ENCODE results near the gene FPGS. TPM values are rescaled to one million over a fixed set of nuclear protein-coding genes. Genes with fewer than 3 reads are reported as not detected.

The FPGS gene
- total RNA-seq, 2 donors from 2014 or later, result 117 TPM

- peaks cover 8% of the 10 kb centered on the region for H3K4me1 ChIP-seq (replicated peaks)
- H3K36me3 ChIP-seq, result peaks cover 2 to 11% of the 10 kb centered on the region in 2 donors
- intact Hi-C loops (cut with DNase I), result no loop called here
- H3K27me3 ChIP-seq (replicated peaks; ENCODE audit: insufficient read depth), result no peaks in the 10 kb centered on the region
- DNase-seq (ENCODE audit: low spot score), result no peak
- no peaks in the 10 kb centered on the region for H3K9me3 ChIP-seq
- WGBS, result 70% methylated on average over 20 of the region's 20 CpGs
- TF ChIP-seq CTCF (IDR thresholded peaks at IDR 0.05), result no peak
- no peak for TF ChIP-seq POLR2A (IDR thresholded peaks at IDR 0.05)
- TF ChIP-seq POLR2AphosphoS5 (IDR thresholded peaks at IDR 0.05), result no peak
- H3K27ac ChIP-seq, result no peak overlapping the region
- H3K4me3 ChIP-seq, result no peak overlapping the region
Observed at GRCh38 chr9:127783111-127784008, 19.3 kb upstream of the FPGS start.

GRCh38 chr9:127785023-127785932 lies 17.4 kb upstream of the FPGS start:
- Histone ChIP-seq H3K27me3 (replicated peaks; ENCODE audit: insufficient read depth) (no peaks in the 10 kb centered on the region), H3K27ac (peak overlapping the region; percentile 93 to 96), H3K4me3 (peak overlapping the region; percentile 95 to 96), H3K9me3 (no peaks in the 10 kb centered on the region), H3K4me1 (replicated peaks) (peaks cover 8% of the 10 kb centered on the region), H3K36me3 (peaks cover 13 to 25% of the 10 kb centered on the region in 2 donors)
- TF ChIP-seq POLR2A (IDR thresholded peaks at IDR 0.05) (no peak), POLR2AphosphoS5 (IDR thresholded peaks at IDR 0.05) (no peak), CTCF (IDR thresholded peaks at IDR 0.05) (peak; percentile 92 to 99 (median 96))
- under 1% methylated on average over 57 of the region's 123 CpGs for WGBS
- peak; percentile 82 for DNase-seq (ENCODE audit: low spot score)
- intact Hi-C loops (cut with DNase I), result loop anchor here (1.0 to 5.0 kb wide), 3 partner anchors 50 to 198 kb away; partner anchors contain the start of genes ST6GALNAC4 and TOR2A

GRCh38 chr9:127785933-127786772 lies 16.5 kb upstream of the FPGS start, which contains the start of gene CDK9:
TSS of gene CDK9 (plus strand) at chr9:127786034. CDS start at chr9:127786149, 115 bp downstream.
- Histone ChIP-seq H3K27me3 (replicated peaks; ENCODE audit: insufficient read depth) (no peaks in the 10 kb centered on the region), H3K4me1 (replicated peaks) (peaks cover 8% of the 10 kb centered on the region), H3K27ac (peak within 1 kb of the TSS; percentile 93 to 96), H3K4me3 (peak within 1 kb of the TSS; percentile 95 to 96), H3K9me3 (no peaks in the 10 kb centered on the region), H3K36me3 (peaks cover 16 to 25% of the 10 kb centered on the region in 2 donors)
- intact Hi-C loops (cut with DNase I), result loop anchor here (1.0 to 5.0 kb wide), 3 partner anchors 51 to 199 kb away; partner anchors contain the start of genes ST6GALNAC4 and TOR2A
- TF ChIP-seq CTCF (IDR thresholded peaks at IDR 0.05) (peak in 1 of 4 experiments; percentile 19), POLR2AphosphoS5 (IDR thresholded peaks at IDR 0.05) (peak; percentile 34), POLR2A (IDR thresholded peaks at IDR 0.05) (peak; percentile 82)
- WGBS, result under 1% methylated on average over 53 of the region's 75 CpGs
- DNase-seq (ENCODE audit: low spot score), result peak; percentile 89

GRCh38 chr9:127786773-127787104 lies 15.9 kb upstream of the FPGS start:
- H3K27me3 ChIP-seq (replicated peaks; ENCODE audit: insufficient read depth), result no peaks in the 10 kb centered on the region
- peaks cover 16 to 25% of the 10 kb centered on the region in 2 donors for H3K36me3 ChIP-seq
- DNase-seq (ENCODE audit: low spot score), result no peak
- peak in 3 of 4 experiments; percentile 16 to 45 (median 38) for TF ChIP-seq CTCF (IDR thresholded peaks at IDR 0.05)
- no peak for TF ChIP-seq POLR2A (IDR thresholded peaks at IDR 0.05)
- peak overlapping the region; percentile 95 to 96 for H3K4me3 ChIP-seq
- peak overlapping the region; percentile 93 to 96 for H3K27ac ChIP-seq
- peaks cover 8% of the 10 kb centered on the region for H3K4me1 ChIP-seq (replicated peaks)
- 1% methylated on average over 12 of the region's 12 CpGs for WGBS
- intact Hi-C loops (cut with DNase I), result loop anchor here (5.0 kb wide), 2 partner anchors 131 to 199 kb away; partner anchors contain the start of gene ST6GALNAC4
- no peaks in the 10 kb centered on the region for H3K9me3 ChIP-seq

Data from prostate gland (tissue), 2 donors.